ENCODE measurements around the gene ST8SIA1.

Gene ST8SIA1

DNA sequence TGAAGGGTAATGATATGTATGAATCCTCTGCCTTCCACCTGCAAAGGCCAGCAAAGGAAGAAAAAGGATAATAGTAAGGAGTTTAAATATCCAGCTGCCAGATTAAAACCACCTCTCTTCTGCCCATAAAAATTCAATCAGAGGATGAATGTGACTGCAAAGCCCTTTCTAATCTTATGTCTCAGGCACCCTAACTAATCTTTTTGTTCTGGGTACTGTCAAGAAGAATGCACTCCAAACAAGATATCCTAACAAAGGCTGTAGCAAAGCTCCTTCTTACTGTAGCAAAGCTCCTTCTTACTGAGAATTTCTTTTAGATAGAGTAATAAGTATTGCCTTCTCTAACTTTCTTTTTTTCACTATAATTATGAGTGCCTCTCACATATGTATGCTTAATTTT lies 91.8 kb downstream of the ST8SIA1 start:
- DNase-seq (ENCODE audit: low spot score) = no peak

GRCh38 chr12:22238211-22238610 lies 96.3 kb downstream of the ST8SIA1 start:
- no peak for DNase-seq (ENCODE audit: low spot score)

GRCh38 chr12:22234561-22234960 lies 99.9 kb downstream of the ST8SIA1 start:
- no peak for DNase-seq (ENCODE audit: low spot score)

GRCh38 chr12:22231836-22232235 lies 102.7 kb downstream of the ST8SIA1 start:
- no peak for DNase-seq (ENCODE audit: low spot score)

GRCh38 chr12:22231078-22231477 lies 103.4 kb downstream of the ST8SIA1 start:
- DNase-seq (ENCODE audit: low spot score) = no peak

DNA sequence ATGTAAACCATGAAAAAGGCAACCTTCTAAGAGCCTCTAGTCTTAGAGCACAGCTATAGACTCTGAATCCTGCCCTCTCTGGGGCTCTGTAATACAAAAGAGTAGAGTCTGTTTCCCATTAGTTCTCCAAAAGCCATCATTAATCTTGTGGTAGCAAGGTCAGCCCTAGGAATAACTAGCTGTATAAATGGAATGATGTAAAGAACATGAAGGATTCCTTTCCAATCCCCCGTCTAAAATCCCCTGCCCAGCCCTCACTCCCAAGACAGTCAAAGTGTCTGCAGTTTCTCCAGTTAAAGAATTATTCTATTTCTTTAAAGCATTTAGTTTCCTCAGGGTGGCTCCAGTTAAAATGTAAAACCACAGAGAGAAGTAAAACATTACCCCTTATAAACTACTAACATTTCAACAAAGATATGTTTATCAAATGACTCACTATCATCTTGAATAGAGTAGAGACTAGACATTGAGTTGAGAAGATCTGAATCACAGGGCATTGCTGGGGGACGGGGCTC lies 104.2 kb downstream of the ST8SIA1 start:
- no peak for DNase-seq (ENCODE audit: low spot score)

DNA sequence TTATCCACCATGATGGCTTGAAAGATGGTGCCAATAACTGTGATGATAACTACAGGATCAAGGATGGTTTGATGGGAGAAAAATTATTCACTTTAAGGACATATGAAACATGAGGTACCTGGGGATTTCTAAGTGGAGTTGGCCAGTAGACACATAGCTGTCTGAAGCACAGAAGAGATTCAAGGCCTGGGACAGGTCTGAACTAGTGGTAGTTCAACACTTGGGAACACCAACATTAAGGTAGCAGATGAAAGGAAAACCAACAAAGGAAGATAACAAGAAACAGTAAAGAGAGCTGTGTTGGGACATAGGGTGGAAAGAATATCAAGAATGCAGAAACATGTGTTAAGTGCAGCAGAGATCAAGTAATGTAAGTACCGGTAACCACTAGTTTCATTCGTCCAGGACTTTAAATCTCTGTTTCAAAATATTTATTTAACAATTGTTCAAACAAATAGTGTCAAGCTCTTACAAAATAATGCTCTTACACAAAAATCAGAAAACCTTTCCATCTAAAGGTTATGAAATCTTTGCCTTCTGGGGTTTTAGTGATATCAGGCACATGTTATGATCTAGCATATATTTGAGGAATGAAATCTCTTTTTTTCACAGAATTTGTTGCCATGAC lies 104.7 kb downstream of the ST8SIA1 start:
- no peak for DNase-seq (ENCODE audit: low spot score)

GRCh38 chr12:22228022-22228875 lies 106.3 kb downstream of the ST8SIA1 start:
- DNase-seq (ENCODE audit: low spot score) = no peak

DNA sequence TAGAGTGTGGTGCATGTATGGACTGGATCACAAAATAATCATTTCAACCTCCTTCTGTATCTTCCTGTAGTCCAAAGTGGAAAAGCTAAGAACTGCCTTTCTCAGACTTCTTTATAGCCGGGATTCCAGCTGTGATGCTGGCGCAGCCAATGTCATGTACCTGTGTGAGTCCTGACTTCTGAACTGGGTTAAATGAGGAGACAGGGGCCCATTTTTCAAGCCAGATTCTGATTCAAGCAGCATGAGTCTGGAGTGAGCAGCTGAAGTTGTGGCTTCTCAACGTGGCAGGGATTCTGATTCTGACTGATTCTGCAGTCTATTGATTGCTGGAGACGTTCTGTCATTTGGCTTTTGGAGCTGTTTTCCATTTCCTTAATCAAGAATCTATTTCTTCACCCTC lies 111.2 kb downstream of the ST8SIA1 start:
- no peak for DNase-seq (ENCODE audit: low spot score)

DNA sequence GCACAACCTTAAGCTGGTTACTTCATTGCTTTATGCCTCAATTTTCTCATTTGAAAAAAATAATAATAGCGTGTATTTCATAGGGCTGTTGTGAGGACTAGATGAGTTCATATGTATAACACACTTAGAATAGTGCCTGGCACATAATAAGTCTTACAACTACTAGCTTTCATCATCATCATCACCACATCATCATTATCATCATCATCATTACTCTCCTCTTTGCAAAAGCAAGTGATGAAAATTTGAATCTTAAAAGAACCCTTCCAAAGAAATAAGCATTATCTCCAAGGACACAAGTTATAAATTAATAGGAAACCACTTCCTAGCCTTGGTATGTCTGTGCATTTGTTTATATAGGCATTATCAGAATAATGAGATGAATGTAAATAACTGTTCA lies 117.0 kb downstream of the ST8SIA1 start:
- no peak for DNase-seq (ENCODE audit: low spot score)

GRCh38 chr12:22215467-22216253 lies 118.8 kb downstream of the ST8SIA1 start:
- no peak for DNase-seq (ENCODE audit: low spot score)

GRCh38 chr12:22211128-22211527 lies 123.4 kb downstream of the ST8SIA1 start:
- DNase-seq (ENCODE audit: low spot score) = no peak

- DNase-seq (ENCODE audit: low spot score) = no peak
Measured at GRCh38 chr12:22209422-22209821, 125.1 kb downstream of the ST8SIA1 start.

- no peak for DNase-seq (ENCODE audit: low spot score)
Measured at GRCh38 chr12:22206111-22206728, 128.3 kb downstream of the ST8SIA1 start.

GRCh38 chr12:22204391-22204790 lies 130.1 kb downstream of the ST8SIA1 start:
- no peak for DNase-seq (ENCODE audit: low spot score)

- no peak for DNase-seq (ENCODE audit: low spot score)
Measured at GRCh38 chr12:22202847-22203246, 131.7 kb downstream of the ST8SIA1 start.

DNA sequence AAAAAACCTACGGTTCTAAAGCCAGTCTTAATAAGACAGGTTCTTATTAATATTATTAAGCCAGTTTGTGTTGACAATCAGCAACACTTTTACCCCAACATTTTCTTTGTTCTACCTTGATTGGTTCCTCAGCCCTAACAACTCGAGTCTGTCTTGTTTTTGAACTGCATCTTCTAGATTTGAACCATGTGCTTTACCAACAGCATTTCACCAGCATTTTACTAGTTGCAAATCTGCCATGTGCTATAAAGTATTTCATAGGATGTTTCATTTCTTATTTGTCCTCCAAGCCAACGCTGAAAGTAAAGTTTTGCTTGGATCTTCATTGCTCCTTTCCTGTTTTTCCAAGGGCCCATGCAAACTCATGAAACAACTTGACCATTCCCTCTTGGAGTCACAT lies 133.4 kb downstream of the ST8SIA1 start:
- no peak for DNase-seq (ENCODE audit: low spot score)

DNA sequence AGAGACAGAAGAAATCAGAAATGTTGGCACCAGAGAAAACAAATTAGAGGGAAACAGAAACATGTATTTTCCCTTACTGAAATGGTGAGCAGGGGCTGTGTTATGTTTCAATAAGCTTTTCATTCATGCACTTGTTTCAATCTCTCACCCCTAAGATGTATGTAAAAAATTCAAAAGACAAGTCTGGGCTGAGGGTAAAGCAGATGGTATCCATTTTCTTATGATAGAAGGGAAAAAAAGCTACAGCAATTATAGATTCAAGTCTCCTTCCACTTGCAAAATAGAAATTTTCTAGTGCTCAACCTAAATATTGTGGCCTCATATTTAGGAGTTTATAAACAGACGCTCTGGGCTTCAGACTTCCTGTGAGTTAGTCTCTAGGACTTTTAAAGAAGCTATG lies 138.3 kb downstream of the ST8SIA1 start:
- DNase-seq (ENCODE audit: low spot score) = no peak

DNA sequence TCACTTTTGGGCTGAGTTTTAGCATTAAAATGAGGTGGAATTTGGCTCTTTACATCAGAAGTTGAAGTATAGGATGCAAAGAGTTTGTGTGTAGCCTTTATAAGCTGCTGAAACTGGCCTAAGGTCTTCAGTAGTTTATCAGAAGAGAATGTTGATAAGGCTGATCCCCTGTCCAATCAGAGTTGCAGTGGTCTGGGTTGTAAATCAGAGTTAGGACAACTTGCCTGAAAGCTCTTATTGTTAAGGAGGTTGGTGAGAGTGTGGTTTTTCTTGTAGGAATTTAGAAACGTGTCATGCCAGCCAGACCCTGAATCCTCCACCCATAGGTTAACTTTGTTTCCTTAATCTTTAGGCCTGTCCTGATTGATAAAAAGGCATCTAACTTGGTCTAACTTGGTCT lies 143.5 kb downstream of the ST8SIA1 start:
- DNase-seq (ENCODE audit: low spot score) = no peak

DNA sequence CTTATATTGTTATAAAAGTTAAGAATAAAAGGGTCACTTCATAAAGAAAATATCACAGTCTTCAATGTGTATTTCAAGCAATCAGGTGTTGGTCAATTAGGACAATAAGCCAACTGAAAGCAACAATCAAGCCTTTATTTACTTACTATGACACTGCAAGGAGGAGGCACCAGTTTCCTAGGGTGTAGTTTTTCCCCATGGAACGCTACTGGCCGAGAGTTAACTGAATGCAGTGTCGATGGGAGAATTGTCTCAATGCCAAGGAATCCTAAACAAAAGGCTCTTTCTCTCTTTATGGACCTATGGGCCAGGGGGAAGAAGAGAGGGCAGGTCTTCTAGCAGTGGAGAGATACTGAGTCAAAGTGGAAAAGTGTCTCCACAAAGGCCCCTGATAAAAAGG lies 146.1 kb downstream of the ST8SIA1 start:
- no peak for DNase-seq (ENCODE audit: low spot score)

DNA sequence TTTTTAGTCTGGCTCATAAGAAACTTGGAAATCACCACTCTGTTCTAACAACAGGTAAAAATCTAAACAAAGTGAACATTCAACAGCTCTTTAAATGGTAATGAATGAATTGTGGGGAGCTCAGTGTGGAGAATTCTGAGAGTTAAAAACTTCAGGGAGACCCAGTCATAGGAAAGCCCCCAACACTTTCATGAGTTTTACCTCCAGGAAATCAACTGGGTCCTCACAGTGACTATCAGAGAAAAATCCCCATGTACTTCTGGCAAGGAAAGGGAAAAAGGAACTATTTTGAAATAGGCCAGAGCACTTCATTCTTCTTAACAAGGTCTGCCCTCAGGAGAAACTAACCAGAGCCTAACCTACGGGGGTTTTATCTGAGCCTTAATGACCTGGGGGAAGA lies 153.8 kb downstream of the ST8SIA1 start:
- DNase-seq (ENCODE audit: low spot score) = no peak

GRCh38 chr12:22173177-22173576 lies 161.3 kb downstream of the ST8SIA1 start:
- no peak for DNase-seq (ENCODE audit: low spot score)

Data from activated CD4-positive, alpha-beta T cell treated with anti-CD3 and anti-CD28 coated beads, Interleukin-2, Interleukin-4, amounts not matched to agents 100 ng/mL and 50 ng/mL, durations not matched to agents 16 hours and 8 hours (primary cell).